ENCODE data around the gene PLCL1.
"Not testable (repeated sequence)": the region's sequence is repeated elsewhere in the genome, so short reads cannot be mapped to it uniquely, and the experiment has no call there.

The PLCL1 gene

DNA sequence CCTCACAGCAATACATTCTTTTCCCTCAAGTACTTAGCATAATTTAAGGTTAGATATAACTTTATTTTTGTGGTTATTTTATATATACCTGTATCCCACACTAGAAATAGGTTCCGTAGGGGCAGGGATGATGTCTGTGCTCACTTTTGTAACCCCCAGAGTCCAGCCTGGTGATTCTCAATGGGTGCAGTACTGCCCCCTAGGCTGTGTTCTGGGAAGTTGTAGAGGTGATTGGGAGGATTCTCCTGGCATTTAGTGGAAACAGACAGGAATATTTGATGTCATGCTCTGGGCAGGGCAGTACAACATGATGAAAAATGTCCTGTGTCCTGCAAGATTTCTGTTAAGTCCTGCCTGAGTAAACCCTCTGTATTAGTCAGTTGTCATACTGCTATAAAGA lies 333.3 kb downstream of the PLCL1 start:
- no peak for DNase-seq

DNA sequence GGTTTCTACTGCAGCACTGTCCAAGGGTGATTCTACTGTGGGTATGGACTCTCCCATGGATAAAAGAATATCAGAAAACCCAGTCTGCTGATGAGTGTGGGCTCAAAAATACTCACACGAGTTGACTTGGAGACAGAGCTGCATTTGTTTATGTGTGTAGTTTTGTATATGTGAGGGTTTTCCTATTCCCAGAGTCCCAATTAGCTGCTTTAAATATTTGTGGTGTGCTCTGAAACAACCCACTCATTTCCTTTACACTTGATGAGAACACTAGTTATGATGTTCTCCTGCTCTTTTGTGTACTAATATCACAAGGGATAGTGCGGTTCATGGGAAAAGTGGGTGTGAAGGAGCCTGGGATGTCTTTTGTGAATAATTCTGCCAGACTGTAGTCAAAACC lies 337.3 kb downstream of the PLCL1 start:
- no peak for DNase-seq

DNA sequence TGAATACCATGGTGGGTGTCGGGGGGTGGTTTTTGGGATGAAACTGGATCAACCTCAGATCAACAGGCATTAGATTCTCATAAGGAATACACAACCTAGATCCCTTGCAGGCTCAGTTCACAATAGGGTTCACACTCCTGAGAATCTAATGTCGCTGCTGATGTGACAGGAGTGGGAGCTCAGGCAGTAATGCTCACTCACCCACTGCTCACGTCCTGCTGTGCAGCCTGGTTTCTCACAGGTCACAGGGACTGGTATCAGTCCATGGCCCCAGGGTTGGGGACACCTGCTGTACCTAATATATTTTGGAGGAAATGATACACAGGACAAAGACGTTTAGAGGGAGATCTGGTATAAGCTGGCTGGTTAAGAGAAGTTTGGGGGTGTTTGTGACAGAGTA lies 338.8 kb downstream of the PLCL1 start:
- no peak for DNase-seq

DNA sequence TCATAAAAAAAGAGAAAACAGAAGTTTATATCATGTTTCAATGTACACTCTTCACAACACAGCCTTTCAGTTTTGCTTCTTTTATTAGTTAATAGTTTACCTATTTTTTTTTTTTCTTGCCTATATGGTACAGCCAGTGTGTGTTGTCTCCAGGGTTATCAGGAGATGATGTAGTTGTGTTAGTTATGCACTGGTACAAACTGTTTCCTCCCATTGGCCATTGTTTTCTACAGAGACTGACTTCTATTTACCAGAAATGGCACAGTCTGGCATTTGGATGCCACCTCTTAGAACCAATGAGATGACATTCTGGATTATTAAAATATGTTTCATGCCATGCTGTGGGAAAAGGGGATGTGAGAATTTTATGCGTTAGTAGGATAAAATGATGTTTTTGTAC lies 339.4 kb downstream of the PLCL1 start:
- DNase-seq: no peak

DNA sequence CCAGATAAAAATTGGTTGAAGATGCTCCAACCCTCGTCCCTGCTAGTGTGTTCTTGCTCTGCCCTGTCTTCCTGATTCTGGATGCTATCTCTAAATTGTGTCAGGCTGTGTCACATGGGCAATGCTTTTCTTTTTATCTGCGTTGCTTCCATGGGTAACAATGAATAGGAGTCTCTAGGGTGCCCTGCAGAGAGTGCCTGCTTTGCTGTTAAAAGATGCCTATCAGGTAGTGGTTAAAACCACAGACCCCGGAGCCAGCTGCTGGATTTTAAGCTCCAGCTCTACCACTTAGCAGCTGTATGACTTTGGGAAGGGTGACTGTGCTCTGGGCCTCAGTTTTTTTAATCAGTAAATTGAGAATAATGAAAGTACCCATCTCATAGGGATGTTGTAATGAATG lies 340.3 kb downstream of the PLCL1 start:
- no peak for DNase-seq

DNA sequence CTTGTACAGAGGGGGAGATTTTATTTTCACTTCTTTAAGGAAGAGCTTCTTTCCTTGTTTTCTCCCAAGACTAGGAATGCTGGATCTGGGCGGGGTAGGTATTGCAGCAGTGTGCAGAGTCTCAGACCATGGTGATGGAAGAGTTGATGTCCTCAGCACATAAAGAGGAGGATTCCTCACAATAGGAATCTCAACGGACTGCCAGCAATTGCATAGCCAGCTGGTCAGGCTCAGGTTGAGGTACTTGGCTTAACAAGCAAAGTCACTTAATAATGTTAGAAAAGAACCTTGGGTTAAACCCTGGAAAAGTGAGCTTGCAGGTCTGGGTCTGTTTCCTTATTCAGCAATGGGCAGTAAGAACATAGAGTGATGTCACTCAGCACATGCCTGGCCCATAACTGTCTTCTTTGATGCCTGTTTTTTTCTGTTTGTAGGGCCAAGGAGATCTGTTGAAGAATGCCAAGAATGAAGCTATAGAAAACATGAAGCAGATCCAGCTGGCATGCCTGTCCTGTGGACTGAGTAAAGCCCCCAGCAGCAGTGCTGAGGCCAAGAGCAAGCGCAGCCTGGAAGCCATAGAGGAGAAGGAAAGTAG lies 342.1 kb downstream of the PLCL1 start:
- no peak for DNase-seq

DNA sequence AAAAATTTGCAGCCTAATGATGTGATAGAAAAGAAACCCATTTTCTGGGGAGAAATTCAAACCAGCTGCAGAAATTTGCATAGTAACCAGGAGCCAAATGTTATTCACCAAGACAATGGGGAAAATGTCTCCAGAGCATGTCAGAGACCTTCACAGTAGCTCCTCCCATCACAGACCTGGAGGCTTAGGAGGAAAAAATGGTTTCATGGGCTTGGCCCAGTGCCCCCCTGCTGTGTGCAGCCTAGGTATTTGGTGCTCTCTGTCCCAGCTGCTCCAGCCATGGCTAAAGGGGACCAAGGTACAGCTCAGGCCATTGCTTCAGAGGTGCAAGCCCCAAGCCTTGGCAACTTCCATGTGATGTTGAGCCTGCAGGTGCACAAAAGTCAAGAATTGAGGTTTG lies 352.9 kb downstream of the PLCL1 start:
- DNase-seq: no peak

DNA sequence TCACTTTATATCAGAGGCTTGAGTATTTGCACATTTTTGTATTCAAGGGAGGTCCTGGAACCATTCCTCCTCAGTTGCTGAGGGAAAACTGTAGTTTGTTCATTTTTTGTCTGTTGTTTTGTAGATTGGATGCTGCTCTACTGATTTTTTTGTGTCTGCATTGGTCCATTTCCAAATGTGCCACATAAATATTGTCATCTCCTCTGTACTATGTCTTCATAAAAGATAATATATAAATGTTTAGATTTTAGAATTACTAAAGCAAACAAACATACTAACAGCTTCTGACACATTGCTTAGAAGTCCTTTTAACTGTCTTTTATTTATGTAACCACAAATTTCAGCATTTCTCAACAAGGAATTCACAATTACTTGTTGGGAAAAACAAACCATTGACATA lies 356.8 kb downstream of the PLCL1 start:
- no peak for DNase-seq

DNA sequence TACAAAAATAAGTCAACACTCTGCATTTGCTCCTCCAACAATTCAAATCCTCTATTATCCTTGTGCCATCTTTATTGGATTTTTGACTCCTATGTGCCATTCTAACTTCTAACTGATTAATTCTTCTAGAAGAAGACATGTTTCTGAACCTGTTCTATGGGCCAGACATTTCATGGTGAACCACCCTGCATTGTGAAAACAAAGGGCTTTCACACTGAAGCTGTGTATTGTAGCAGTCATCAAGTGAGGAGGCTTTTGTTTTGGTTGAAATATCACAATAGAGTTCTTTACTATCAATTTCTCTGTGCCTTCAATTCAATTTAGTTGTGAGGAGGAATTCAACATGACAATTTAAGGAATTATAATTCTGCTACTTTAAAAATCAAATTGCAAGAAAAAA lies 357.9 kb downstream of the PLCL1 start:
- no peak for DNase-seq

DNA sequence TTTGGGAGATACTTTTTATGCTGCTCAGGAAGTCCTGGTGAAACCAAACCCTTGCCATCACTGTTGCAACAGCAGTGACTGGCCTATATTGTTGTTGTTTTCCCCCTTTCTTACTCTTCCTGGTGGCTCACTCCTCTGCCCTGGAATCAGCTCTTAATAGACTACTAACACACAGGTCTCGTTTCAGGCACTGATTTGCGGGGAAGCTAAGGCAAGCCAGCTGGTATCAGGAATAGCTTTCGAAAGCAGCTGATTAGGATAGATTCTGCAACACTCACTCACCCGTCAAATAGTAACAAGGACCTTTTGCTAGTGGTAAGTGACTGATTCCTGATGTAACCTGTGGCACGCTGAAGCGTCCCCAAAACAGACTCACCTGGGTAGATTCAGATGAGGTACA lies 360.4 kb downstream of the PLCL1 start:
- DNase-seq: no peak

DNA sequence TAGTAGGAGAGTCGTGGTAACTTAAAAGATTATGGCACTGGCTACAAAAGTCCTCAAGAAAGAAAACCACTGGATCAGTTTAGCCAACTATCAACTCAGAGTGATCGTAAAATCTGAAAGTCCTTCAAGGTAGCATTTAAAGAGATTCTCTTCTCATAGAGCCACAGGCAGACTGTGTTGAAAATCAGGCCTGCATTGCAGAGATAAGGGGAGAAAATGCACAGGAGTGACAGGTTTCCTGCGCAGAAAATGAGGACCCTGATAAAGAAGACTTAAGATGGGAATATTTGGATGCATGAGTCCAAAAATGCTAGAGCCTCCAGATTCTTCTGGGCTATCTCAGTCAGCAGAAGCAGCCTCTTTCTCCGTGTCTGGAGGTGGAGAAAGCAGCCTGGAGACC lies 360.9 kb downstream of the PLCL1 start:
- no peak for DNase-seq

DNA sequence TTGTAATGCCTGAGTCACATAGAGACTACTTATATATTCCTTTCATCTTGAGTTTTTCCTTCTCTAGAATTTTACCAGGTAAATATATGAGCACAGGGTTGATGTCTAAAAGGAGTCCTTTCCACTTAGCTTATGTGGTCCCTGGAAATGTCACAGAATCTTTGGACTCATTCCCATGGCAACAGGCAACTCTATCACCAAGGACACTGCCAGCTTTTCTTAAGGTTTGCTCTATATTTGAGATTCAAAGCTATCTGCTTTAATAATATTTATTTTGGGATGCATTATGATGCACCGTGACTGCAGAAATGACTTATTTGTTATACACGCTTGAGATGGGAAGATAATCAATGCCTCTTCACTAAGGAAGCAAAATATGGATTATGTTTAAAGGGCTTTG lies 363.0 kb downstream of the PLCL1 start:
- no peak for DNase-seq

DNA sequence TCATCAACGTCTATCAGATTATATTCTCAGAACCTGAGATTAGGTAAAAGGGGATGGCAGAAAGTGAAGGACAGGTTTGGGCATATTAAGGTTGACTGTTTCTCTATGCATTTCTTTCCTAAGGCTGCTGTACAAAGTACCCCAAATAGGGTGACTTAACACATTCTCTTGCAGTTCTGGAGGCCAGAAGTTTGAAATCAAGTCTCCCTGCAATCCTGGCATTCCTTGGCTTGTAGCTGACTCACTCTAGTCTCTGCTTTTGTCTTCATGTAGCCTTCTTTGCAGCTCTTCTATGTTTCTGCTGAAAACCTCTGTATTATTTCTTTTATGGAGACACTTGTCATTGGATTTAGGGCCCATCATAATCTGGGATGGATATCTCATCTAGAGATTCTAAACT lies 364.3 kb downstream of the PLCL1 start:
- no peak for DNase-seq

DNA sequence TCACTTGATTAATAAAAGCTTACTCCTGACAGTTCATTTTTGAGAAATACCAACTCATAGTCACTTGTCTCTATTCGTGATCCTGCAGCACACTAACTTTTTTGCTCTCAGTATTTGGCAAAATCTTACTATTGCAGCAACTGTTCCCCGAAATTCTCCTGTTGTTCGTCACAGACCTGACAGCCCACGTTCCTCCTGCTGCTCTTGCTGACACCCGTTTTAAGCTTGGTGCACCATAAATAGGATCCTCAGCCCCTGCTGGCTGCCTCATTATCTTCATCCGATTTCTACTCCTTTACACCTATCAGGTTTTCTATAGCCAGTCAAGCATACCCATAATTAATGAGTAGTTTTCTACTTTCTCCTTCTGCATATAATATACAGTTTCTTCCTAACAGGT lies 368.8 kb downstream of the PLCL1 start:
- DNase-seq: no peak

DNA sequence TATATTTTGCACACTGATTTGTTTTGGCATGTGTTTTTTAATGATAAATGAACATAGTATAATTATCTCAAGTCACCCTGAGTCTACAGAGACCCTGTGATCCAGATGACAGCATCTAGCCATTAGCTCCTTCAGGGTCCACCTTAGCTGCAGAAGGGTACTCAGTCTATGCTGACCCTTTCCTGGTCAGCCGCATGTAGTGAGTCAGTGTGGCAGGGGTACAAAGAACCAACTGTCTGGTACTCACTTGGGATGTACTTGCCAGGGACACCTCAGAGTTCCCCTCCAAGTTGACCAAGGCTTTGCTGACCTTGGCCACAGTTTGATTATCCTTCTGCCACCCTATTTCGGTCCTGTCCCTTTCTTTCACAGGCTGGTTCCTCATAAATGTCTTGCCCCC lies 369.5 kb downstream of the PLCL1 start:
- no peak for DNase-seq

DNA sequence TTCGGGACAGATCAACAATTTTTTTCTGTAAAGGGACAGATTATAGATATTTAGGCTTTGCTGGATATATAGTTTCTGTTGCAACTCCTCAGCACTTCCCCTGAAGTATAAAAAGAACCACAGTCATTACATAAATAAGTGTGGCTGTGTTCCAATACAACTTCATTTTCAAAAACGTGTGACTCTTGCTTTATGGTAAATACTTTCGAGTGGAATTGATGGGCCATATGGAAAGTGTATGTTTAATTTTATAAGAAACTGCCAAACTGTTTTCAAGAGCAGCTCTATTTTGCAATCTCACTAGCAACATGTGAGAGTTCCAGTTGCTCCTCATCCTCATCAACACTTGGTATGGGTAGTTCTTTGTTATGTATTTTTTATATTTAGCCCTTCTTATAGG lies 370.9 kb downstream of the PLCL1 start:
- DNase-seq: no peak

DNA sequence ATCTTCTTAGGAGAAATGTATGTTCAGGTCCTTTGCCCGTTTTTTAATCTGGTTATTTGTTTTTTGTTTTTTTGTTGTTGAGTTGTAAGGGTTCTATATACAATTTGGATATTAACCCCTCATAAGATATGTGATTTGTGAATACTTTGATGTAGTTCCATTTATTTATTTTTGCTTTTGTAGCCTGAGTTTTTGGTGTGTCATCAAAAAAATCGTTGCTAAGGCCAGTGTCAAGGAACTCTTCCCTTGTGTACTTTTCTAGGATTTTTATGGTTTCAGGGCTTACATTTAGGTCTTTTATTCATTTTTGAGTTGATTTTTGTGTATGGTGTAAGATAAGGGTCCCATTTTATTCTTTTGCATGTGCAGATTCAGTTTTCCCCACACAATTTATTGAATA lies 372.6 kb downstream of the PLCL1 start:
- no peak for DNase-seq

DNA sequence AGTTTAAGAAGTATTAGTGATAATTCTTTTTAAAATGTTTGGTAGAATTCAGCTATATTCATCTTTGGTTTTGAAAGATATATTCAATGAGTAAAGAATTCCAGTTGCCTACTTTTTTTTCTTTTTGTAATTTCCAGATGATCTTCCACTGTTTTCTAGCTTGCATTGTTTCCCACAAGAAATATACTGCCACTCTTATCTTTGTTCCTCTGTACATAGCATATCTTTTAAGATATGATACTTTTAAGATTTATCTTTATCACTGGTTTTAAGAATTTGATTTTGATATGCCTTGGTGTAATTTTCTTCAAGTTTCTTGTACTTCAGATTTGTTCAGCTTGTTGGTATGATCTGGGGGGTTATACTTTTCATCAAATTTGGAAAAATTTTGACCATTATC lies 374.4 kb downstream of the PLCL1 start:
- no peak for DNase-seq

DNA sequence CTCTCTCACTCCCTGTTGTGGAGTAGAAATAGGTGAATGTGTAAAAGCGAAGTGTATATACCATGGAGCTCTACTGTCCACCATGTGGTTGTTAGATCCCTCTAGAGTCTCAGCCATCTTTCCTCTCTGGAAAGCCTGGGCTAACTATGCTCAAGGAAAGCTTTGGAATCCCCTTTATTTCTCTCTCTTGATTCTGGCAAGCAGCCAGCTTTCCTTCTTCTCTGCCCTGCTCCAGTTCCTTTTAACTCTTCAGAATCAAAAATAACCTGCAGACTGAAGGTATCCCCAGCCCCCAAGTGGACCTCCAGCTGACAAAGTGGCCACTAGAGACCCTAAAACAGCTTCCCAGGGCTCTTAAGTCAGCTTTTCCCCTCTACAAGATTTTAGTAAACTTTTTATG lies 381.9 kb downstream of the PLCL1 start:
- DNase-seq: no peak

DNA sequence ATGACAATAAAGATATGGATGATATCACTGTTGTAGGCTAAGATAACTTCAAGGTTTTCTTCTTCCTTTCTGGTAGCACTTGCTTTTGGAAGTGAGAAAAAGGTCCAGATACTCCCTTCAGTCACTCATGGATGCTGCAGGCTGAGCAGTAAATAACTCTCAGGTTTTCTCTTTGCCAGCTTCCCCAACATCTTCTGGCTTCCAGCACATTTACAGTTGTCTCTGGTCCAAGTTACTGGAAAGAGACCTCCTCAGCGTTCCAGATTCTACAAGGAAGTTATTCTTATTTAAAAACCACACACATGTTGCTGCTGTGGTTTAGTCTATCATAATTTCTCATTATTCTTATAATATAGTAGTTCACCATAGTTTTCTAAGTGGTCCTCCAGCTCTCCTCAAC lies 383.4 kb downstream of the PLCL1 start:
- no peak for DNase-seq

DNA sequence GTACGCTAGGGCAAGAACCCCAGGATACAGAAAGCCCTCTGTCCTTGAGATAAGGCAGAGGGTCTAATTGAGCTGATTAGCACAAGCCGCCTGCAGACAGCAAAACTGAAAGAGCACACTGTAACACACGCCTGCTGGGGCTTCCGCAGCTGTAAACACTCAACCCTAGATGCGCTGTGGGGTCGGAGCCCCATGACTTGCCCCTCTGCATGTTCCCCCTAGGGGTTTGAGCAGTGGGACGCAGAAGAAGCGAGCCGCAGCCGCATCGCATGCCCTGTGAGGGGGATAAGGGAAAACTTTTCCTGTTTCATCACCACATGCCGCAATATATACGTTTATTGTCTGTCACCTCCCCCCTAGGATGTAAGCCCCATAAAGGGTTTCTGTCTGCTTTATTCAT lies 384.6 kb downstream of the PLCL1 start:
- no peak for DNase-seq

DNA sequence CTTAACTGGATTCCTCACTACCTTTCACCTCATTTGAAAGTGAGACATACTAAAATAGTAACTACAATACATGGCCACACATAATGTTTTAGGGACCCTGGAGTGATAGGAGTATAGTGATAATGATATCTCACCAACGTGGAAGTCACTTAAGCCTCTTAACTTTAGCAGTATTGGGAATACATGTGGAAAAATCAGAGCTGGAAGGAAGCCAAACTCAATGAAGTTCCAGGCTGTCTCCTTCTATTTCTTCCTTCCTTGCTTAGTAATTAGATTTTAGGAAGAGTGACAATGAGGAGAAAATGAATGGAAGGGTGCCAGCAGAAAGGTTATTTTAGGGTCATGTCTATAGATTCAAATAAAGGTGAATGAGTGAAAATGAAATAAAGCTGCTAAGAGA lies 387.3 kb downstream of the PLCL1 start:
- DNase-seq: no peak

DNA sequence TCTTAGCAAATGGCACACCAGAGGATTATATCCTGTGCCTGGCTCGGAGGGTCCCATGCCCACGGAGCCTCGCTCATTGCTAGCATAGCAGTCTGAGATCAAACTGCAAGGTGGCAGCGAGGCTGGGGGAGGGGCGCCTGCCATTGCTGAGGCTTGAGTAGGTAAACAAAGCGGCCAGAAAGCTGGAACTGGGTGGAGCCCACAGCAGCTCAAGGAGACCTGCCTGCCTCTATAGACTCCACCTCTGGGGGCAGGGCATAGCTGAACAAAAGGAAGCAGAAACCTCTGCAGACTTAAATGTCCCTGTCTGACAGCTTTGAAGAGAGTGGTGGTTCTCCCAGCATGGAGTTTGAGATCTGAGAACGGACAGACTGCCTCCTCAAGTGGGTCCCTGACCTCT lies 392.2 kb downstream of the PLCL1 start:
- DNase-seq: not testable (repeated sequence)

All from activated CD4-positive, CD25-positive, alpha-beta regulatory T cell treated with anti-CD3 and anti-CD28 coated beads, Interleukin-2, amount 50 U/mL, for 72 hours (primary cell).